SK-N-SH (cell line): Measurements from ENCODE around the gene RFFL.

ENCODE experiments used
- CHD2 ChIP-seq: fragments of 150-350 bp; IDR thresholded peaks from 2 replicates; pipeline ENCODE4 v1.6.1; 2018; ENCODE audit warnings: low read length; ENCODE audit not compliant: partially characterized antibody
- CTCF ChIP-seq: fragments of 200-600 bp; sonication (generic); IDR thresholded peaks from 2 replicates; pipeline ENCODE4 v1.6.1; 2017; ENCODE audit warnings: antibody characterized with exemption, mild to moderate bottlenecking, moderate library complexity
- EP300 ChIP-seq, 2 experiments: IDR thresholded peaks; 2 replicates each; pipeline versions ENCODE4 v1.4.0 to v1.6.1; 2012; ENCODE audit warnings: borderline replicate concordance in 1 of 2, low read depth in 1 of 2, low read length in 1 of 2
- EZH2phosphoT487 ChIP-seq: fragments of 200-600 bp; sonication (generic); IDR thresholded peaks from 2 replicates; pipeline ENCODE4 v1.6.1; 2017; ENCODE audit warnings: low read depth, mixed run types, mild to moderate bottlenecking, antibody characterized with exemption, moderate library complexity, borderline replicate concordance
- FOXM1 ChIP-seq: IDR thresholded peaks from 2 replicates; pipeline ENCODE4 v1.4.0; 2012; ENCODE audit warnings: low read depth, mild to moderate bottlenecking
- MXI1 ChIP-seq: IDR thresholded peaks from 2 replicates; pipeline ENCODE4 v1.6.1; 2012; ENCODE audit warnings: mild to moderate bottlenecking, low read depth, low read length, improper control_type of control experiment
- RAD21 ChIP-seq: IDR thresholded peaks from 2 replicates; pipeline ENCODE4 v1.6.1; 2012; ENCODE audit warnings: mild to moderate bottlenecking, low read length
- TEAD4 ChIP-seq: IDR thresholded peaks from 2 replicates; pipeline ENCODE4 v1.4.0; 2012; ENCODE audit warnings: mild to moderate bottlenecking, borderline replicate concordance; ENCODE audit not compliant: insufficient read depth
- USF2 ChIP-seq: fragments of 150-350 bp; IDR thresholded peaks from 2 replicates; pipeline ENCODE4 v1.6.1; 2017; ENCODE audit warnings: antibody characterized with exemption, low read length, low read depth, borderline replicate concordance
- ZBTB33 ChIP-seq: IDR thresholded peaks from 2 replicates; pipeline ENCODE4 v1.4.0; 2012; ENCODE audit warnings: low read depth, borderline replicate concordance

GRCh38 chr17:35051183-35051578 lies 12.3 kb downstream of the RFFL start:
- TF ChIP-seq ZBTB33 (no peak), EZH2phosphoT487 (no peak), USF2 (no peak), CHD2 (no peak), RAD21 (no peak), CTCF (no peak), FOXM1 (no peak), MXI1 (no peak), EP300 (IDR thresholded peaks at IDR 0.05; ENCODE audit: borderline replicate concordance in 1 of 2, low read depth in 1 of 2, low read length in 1 of 2) (no peak), TEAD4 (no peak)
